Measurements from ENCODE around the gene CDK5. TPM values are rescaled to one million over a fixed set of nuclear protein-coding genes. Genes with fewer than 3 reads are reported as not detected.
A peak's percentile ranks its signal among the peaks of the same experiment; 100 is the strongest.

The CDK5 gene
- total RNA-seq, 1 donor from 2014 or later = 47.9 TPM

GRCh38 chr7:151082141-151083070 lies 24.7 kb upstream of the CDK5 start:
- peaks cover 40% of the 10 kb centered on the region for H3K4me1 ChIP-seq (ENCODE audit: insufficient read depth, low read length)
- no peak for DNase-seq (ENCODE audit: low read depth)
- FAIRE-seq = no peak
- Mint-ChIP-seq H3K4me3 (ENCODE audit: unreplicated experiment) (peak overlapping the region; percentile 88), H3K9me3 (ENCODE audit: unreplicated experiment) (no peaks in the 10 kb centered on the region), H3K27me3 (ENCODE audit: low read depth, unreplicated experiment) (no peaks in the 10 kb centered on the region), H3K36me3 (ENCODE audit: low read depth, unreplicated experiment) (peaks cover 4% of the 10 kb centered on the region), H3K27ac (ENCODE audit: unreplicated experiment) (peak overlapping the region; percentile 79), H3K4me1 (ENCODE audit: low read depth, unreplicated experiment) (peaks cover 20% of the 10 kb centered on the region)
- H3K4me2 ChIP-seq (ENCODE audit: low read length) = peak overlapping the region; percentile 87
- peaks cover 48% of the 10 kb centered on the region for H3K79me2 ChIP-seq (ENCODE audit: insufficient read depth, low read length)
- H3K4me3 ChIP-seq (ENCODE audit: insufficient read depth, low read depth, low read length) = peak overlapping the region; percentile 62
- no peaks in the 10 kb centered on the region for H3K27me3 ChIP-seq (ENCODE audit: insufficient read depth, low read length)
- H4K20me1 ChIP-seq (ENCODE audit: insufficient read depth, low read length) = peaks cover 30% of the 10 kb centered on the region
- no peaks in the 10 kb centered on the region for H3K9me3 ChIP-seq (ENCODE audit: insufficient read depth, low read depth, low read length)
- H3K9ac ChIP-seq (ENCODE audit: low read length) = peak overlapping the region; percentile 95
- H3K36me3 ChIP-seq (ENCODE audit: insufficient read depth, low read length) = peaks cover 4% of the 10 kb centered on the region
- H2AFZ ChIP-seq (ENCODE audit: low read depth, low read length) = no peak overlapping the region
- peak overlapping the region; percentile 58 for H3K27ac ChIP-seq (ENCODE audit: low read depth, low read length)
- no peak for TF ChIP-seq EZH2 (IDR thresholded peaks at IDR 0.05; ENCODE audit: insufficient read depth, low read length)
- TF ChIP-seq CTCF (IDR thresholded peaks at IDR 0.05; ENCODE audit: insufficient read depth, low read depth, low read length) = no peak

GRCh38 chr7:151081170-151082101 lies 23.7 kb upstream of the CDK5 start:
- FAIRE-seq = no peak
- H3K27ac ChIP-seq (ENCODE audit: low read depth, low read length) = peak overlapping the region; percentile 66
- H3K27ac Mint-ChIP-seq (ENCODE audit: unreplicated experiment) = no peak overlapping the region

More at GRCh38 chr7:151081170-151082101, 23.7 kb upstream of the CDK5 start:
- no peak for DNase-seq (ENCODE audit: low read depth)
- Histone ChIP-seq H3K27me3 (ENCODE audit: insufficient read depth, low read length) (no peaks in the 10 kb centered on the region), H3K4me3 (ENCODE audit: insufficient read depth, low read depth, low read length) (peak overlapping the region; percentile 85), H3K36me3 (ENCODE audit: insufficient read depth, low read length) (peaks cover 4% of the 10 kb centered on the region), H2AFZ (ENCODE audit: low read depth, low read length) (peak overlapping the region; percentile 39), H4K20me1 (ENCODE audit: insufficient read depth, low read length) (peaks cover 35% of the 10 kb centered on the region), H3K79me2 (ENCODE audit: insufficient read depth, low read length) (peaks cover 44% of the 10 kb centered on the region), H3K9ac (ENCODE audit: low read length) (peak overlapping the region; percentile 95), H3K4me2 (ENCODE audit: low read length) (peak overlapping the region; percentile 87), H3K4me1 (ENCODE audit: insufficient read depth, low read length) (peaks cover 40% of the 10 kb centered on the region), H3K9me3 (ENCODE audit: insufficient read depth, low read depth, low read length) (no peaks in the 10 kb centered on the region)
- H3K4me3 Mint-ChIP-seq (ENCODE audit: unreplicated experiment) = peak overlapping the region; percentile 75
- TF ChIP-seq CTCF (IDR thresholded peaks at IDR 0.05; ENCODE audit: insufficient read depth, low read depth, low read length) (no peak), EZH2 (IDR thresholded peaks at IDR 0.05; ENCODE audit: insufficient read depth, low read length) (no peak)
- no peaks in the 10 kb centered on the region for H3K9me3 Mint-ChIP-seq (ENCODE audit: unreplicated experiment)
- H3K27me3 Mint-ChIP-seq (ENCODE audit: low read depth, unreplicated experiment) = no peaks in the 10 kb centered on the region
- peaks cover 20% of the 10 kb centered on the region for H3K4me1 Mint-ChIP-seq (ENCODE audit: low read depth, unreplicated experiment)
- peaks cover 4% of the 10 kb centered on the region for H3K36me3 Mint-ChIP-seq (ENCODE audit: low read depth, unreplicated experiment)
